Small intestine (tissue), 7 donors: ENCODE measurements around the gene GDPD5. TPM values are rescaled to one million over a fixed set of nuclear protein-coding genes. Genes with fewer than 3 reads are reported as not detected.
"Not testable (repeated sequence)": the region's sequence is repeated elsewhere in the genome, so short reads cannot be mapped to it uniquely, and the experiment has no call there.

Experiments
- DNase-seq, 2 donors: peaks; one replicate each; pipeline versions ENCODE4 v3.0.0 to v3.0.0-alpha.2; 2013
- FAIRE-seq: peaks from 2 replicates; lab custom pipeline; 2012; peaks lifted over from hg19 to GRCh38; lab: Jason Lieb, UNC
- H3K27ac ChIP-seq, 3 donors: one replicate each; pipeline ENCODE4 v1.5.1; 2013; ENCODE audit warnings: low read length in 2 of 3, mild to moderate bottlenecking in 2 of 3, control low read depth in 1 of 3, inconsistent platforms in 1 of 3, low read depth in 1 of 3, moderate library complexity in 1 of 3
- H3K27me3 ChIP-seq, 3 donors: one replicate each; pipeline ENCODE4 v1.6.1; 2013; ENCODE audit warnings: low read length in 3 of 3, inconsistent platforms in 1 of 3; ENCODE audit not compliant: control insufficient read depth in 3 of 3, insufficient read depth in 3 of 3
- H3K36me3 ChIP-seq, 3 donors: one replicate each; pipeline ENCODE4 v1.6.1; 2013; ENCODE audit warnings: low read length in 3 of 3, inconsistent platforms in 1 of 3, low read depth in 1 of 3, mild to moderate bottlenecking in 1 of 3, moderate library complexity in 1 of 3; ENCODE audit not compliant: control insufficient read depth in 3 of 3, insufficient read depth in 2 of 3
- H3K4me1 ChIP-seq, 3 donors: one replicate each; pipeline ENCODE4 v1.6.1; 2013; ENCODE audit warnings: low read length in 2 of 3, inconsistent platforms in 1 of 3, low read depth in 1 of 3, mild to moderate bottlenecking in 1 of 3, moderate library complexity in 1 of 3; ENCODE audit not compliant: control insufficient read depth in 3 of 3, insufficient read depth in 2 of 3
- H3K4me3 ChIP-seq, 3 donors: one replicate each; pipeline ENCODE4 v1.5.1; 2013; ENCODE audit warnings: low read length in 3 of 3, control low read depth in 1 of 3, inconsistent platforms in 1 of 3, low read depth in 1 of 3, mild to moderate bottlenecking in 1 of 3, moderate library complexity in 1 of 3
- H3K9me3 ChIP-seq, 2 donors: one replicate each; pipeline ENCODE4 v1.6.1; 2013; ENCODE audit warnings: low read depth in 1 of 2, low read length in 1 of 2; ENCODE audit not compliant: control insufficient read depth in 2 of 2, insufficient read depth in 1 of 2
- WGBS, 3 donors: extraction: QIAGEN DNeasy Blood & Tissue Kit; methylation state at CpG; one replicate each; pipeline ENCODE4 v1.1.7; 2013; 5-methylcytosine and 5-hydroxymethylcytosine counted together
- polyA plus RNA-seq, 4 donors: library from polyadenylated mRNA; stranded (reverse) in 3 of 4; unstranded in 1 of 4; fragments of 200-250 nt in 3 of 4; fragments of 120-200 nt in 1 of 4; gene quantifications; one replicate each; pipeline versions ENCODE4 v1.2.1 to v1.2.3, GENCODE V29; 2013
- donor health status: healthy with polysubstance abuse.
- donor health status: control.
- donor health status: control.
- donor health status: Bipolar disorder and iron deficiency.
- donor health status: healthy.

GDPD5 gene
- polyA plus RNA-seq, 4 donors = 1.1 to 82.7 (median 6.1) TPM

DNA sequence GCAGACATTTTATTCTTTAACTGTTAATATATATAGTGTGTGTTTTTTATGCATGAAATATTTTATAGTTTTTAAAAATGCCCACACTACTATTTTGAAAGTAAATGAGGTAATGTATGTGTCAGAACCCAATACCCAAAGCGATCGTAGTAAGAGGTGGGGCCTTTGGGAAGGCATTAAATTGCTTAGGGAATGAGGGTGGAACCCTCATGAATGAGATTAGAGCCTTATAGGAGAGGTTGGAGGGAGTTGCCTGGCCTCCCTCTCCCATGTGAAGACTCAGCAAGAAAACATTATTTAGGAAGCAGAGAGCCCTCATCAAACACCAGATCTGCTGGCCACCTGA is 103.9 kb downstream of the GDPD5 start:
- FAIRE-seq (no peak), DNase-seq (peak in 1 of 2 donors; percentile 30)
- WGBS, 3 donors = 28 to 77% (median 48%) methylated on average over 2 of the region's 2 CpGs
- no peak overlapping the region for H3K4me3 ChIP-seq
- no peaks in the 10 kb centered on the region for H3K27me3 ChIP-seq
- no peaks in the 10 kb centered on the region for H3K9me3 ChIP-seq
- peaks cover 0 to 24% (median 0%) of the 10 kb centered on the region in 3 donors for H3K4me1 ChIP-seq
- H3K27ac ChIP-seq = peak overlapping the region in 1 of 3 donors; percentile 50
- H3K36me3 ChIP-seq = peaks cover 0 to 34% (median 0%) of the 10 kb centered on the region in 3 donors

DNA sequence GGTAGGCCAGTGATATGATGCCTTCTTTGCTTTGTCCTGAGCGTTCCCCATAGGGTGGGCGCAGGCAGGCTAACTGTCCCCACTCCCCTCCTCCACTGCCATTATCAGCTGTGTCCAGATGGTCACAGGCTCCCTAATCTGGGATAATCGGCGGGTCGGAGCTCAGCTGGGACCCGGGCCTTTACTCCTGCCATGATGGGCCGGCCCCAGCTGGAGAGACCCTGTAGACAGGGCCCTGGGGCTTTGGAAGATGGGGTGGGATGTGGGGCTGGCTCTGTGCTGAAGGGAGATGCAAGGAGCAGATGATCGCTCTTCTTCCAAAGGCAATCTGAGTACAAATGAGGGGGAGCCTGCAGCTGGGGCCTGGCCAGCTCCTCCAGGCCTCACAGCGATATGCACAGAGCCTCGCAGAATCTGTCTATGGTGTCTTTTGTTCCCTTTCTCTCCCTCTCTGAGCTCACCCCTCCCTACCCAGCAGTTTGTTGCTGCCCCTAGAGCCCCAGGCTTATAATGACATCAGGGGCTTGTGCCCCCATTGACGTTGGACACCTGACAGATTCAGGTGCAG is 104.6 kb downstream of the GDPD5 start:
- no peak for FAIRE-seq

DNA sequence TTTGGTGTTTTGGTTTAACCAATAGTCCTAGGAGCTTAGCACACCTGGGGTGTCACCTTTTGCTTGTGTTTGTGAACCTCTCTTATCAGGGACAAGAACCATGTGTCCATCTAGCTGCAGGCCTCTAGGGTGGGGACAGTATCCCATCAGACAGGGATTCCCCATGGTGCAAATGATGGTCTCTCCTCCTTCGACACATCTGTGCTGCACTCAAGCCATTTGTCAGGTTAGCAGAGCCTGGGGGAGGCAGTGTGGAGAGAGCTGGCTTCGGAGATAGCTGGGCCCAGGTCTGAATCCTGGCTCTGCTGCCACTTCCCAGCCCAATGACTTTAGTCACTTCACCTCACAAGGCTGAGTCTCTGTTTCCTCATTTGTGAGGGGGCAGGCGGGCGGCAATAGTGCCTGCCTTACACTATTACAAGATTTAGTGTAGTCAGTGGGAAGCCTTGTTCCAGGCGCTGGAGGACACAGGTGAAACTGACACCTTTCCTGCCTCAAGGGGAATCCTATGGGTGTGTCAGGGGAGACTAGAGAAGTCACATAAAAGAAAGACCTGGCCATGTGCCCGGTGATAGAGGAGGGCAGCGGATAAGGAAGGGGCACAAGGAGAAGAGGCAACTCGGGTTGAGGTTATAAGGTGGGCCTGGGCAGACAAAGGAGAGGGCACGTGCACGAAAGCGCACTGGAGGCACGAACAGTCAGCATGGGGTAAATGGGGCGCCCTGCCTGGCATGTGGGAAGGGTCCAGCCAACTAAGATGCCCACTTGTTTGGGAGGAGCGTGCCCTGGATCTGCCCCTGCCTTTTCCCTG is 105.3 kb downstream of the GDPD5 start:
- Histone ChIP-seq H3K27me3 (no peaks in the 10 kb centered on the region), H3K27ac (no peak overlapping the region), H3K36me3 (peaks cover 0 to 32% (median 0%) of the 10 kb centered on the region in 3 donors), H3K4me3 (no peak overlapping the region), H3K9me3 (no peaks in the 10 kb centered on the region), H3K4me1 (peaks cover 0 to 24% (median 0%) of the 10 kb centered on the region in 3 donors)
- WGBS, 3 donors = 79 to 87% (median 84%) methylated on average over 14 of the region's 14 CpGs
- FAIRE-seq (no peak), DNase-seq (no peak)

More for the DNA sequence above, 104.6 kb downstream of the GDPD5 start:
- Histone ChIP-seq H3K27me3 (no peaks in the 10 kb centered on the region), H3K4me1 (peaks cover 0 to 24% (median 0%) of the 10 kb centered on the region in 3 donors), H3K4me3 (no peak overlapping the region), H3K27ac (peak overlapping the region in 1 of 3 donors; percentile 50), H3K9me3 (no peaks in the 10 kb centered on the region), H3K36me3 (peaks cover 0 to 34% (median 0%) of the 10 kb centered on the region in 3 donors)
- 82 to 91% (median 89%) methylated on average over 11 of the region's 11 CpGs for WGBS, 3 donors
- no peak for DNase-seq

DNA sequence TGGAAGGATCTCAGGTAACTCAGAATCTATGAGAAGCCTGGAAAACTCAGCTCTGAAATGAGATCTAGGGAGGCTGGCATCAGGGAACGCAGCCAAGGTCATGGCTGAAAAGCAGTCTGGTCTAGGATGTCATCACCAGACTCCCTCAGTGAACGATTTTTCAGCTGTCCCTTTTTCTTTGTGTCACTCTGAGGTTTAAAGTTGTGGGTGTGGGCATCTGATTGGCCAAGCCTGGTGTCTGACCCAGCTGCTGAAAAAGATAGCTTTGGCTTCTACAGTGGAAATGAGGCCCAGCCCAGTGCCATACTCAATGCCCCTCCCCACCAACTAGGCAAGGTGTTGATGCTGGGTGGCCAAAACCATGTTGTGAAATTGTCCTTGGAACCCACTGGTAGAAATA is 111.9 kb downstream of the GDPD5 start:
- FAIRE-seq (no peak), DNase-seq (no peak)
- WGBS, 3 donors = 74 to 87% (median 86%) methylated on average over 2 of the region's 2 CpGs
- H3K4me3 ChIP-seq = no peak overlapping the region
- no peaks in the 10 kb centered on the region for H3K27me3 ChIP-seq
- H3K36me3 ChIP-seq = peaks cover 0 to 42% (median 7%) of the 10 kb centered on the region in 3 donors
- H3K4me1 ChIP-seq = no peaks in the 10 kb centered on the region
- H3K27ac ChIP-seq = no peak overlapping the region
- H3K9me3 ChIP-seq = no peaks in the 10 kb centered on the region

DNA sequence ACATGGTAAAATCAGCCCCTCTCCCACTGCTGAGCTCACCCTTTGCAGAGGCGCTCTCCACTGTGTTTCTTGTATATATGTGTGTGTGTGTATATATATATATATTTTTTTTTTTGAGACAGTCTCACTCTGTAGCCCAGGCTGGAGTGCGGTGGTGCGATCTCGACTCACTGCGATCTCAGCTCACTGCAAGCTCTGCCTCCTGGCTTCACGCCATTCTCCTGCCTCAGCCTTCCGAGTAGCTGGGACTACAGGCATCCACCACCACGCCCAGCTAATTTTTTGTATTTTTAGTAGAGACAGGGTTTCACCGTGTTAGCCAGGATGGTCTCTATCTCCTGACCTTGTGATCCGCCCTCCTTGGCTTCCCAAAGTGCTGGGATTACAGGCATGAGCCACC is 112.6 kb downstream of the GDPD5 start:
- H3K27me3 ChIP-seq, H3K4me1 ChIP-seq, FAIRE-seq, H3K9me3 ChIP-seq, DNase-seq, H3K27ac ChIP-seq, H3K4me3 ChIP-seq: not testable (repeated sequence)
- 85 to 87% (median 86%) methylated on average over 10 of the region's 10 CpGs for WGBS, 3 donors
- H3K36me3 ChIP-seq = peaks cover under 1 to 49% (median 7%) of the 10 kb centered on the region in 3 donors

DNA sequence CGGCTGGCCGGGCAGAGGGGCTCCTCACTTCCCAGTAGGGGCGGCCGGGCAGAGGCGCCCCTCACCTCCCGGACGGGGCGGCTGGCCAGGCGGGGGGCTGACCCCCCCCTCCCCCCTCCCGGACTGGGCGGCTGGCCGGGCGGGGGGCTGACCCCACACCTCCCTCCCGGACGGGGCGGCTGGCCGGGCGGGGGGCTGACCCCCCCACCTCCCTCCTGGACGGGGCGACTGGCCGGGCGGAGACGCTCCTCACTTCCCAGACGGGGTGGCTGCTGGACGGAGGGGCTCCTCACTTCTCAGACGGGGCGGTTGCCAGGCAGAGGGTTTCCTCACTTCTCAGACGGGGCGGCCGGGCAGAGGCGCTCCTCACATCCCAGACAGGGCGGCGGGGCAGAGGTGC is 115.8 kb downstream of the GDPD5 start:
- not testable (repeated sequence) for FAIRE-seq
- H3K36me3 ChIP-seq = peaks cover 12 to 47% (median 15%) of the 10 kb centered on the region in 3 donors
- 92 to 97% (median 93%) methylated on average over 7 to 28 of the region's 33 CpGs for WGBS, 3 donors

DNA sequence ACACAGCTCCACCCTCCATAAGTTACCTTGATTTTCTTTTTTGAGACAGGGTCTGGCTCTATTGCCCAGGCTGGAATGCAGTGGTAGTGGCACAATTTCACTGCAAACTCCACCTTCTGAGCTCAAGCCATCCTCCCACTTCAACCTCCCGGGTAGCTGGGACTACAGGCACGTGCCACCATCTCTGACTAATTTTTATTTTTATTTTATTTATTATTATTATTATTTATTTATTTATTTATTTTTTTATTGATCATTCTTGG is 116.9 kb downstream of the GDPD5 start:
- H3K4me1 ChIP-seq = no peaks in the 10 kb centered on the region
- DNase-seq = no peak
- H3K27me3 ChIP-seq = no peaks in the 10 kb centered on the region
- WGBS, 3 donors = 89 to 98% (median 92%) methylated on average over 2 of the region's 2 CpGs
- no peak overlapping the region for H3K4me3 ChIP-seq
- no peaks in the 10 kb centered on the region for H3K9me3 ChIP-seq
- H3K27ac ChIP-seq = no peak overlapping the region
- peaks cover 18 to 49% (median 24%) of the 10 kb centered on the region in 3 donors for H3K36me3 ChIP-seq
- FAIRE-seq = no peak

More for the DNA sequence above, 115.8 kb downstream of the GDPD5 start:
- H3K4me1 ChIP-seq, H3K9me3 ChIP-seq, DNase-seq, H3K27me3 ChIP-seq, H3K27ac ChIP-seq, H3K4me3 ChIP-seq: not testable (repeated sequence)

DNA sequence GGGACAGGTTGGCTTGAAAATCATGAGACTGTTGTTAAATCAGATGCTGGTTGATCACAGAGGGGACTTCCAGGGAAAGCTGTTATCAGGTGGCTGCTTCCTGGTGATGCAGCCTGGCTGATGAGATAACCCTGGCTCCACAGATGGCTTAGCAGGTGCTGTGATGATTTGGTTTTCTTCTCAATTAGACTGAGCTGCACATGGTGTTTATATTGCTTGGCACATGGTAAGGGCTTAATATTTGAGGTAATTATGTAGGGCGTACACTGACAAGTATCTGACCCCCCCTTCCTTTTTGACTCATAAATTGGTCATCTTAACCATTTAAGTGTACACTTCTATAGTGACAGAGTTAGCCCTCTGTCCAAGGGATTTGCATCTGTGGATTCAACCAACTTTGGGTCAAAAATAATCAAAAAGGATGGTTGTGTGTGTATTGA is 119.4 kb downstream of the GDPD5 start:
- Histone ChIP-seq H3K9me3 (no peaks in the 10 kb centered on the region), H3K4me1 (peaks cover 0 to 13% (median 0%) of the 10 kb centered on the region in 3 donors), H3K27me3 (no peaks in the 10 kb centered on the region), H3K4me3 (no peak overlapping the region), H3K36me3 (peaks cover 23 to 50% (median 33%) of the 10 kb centered on the region in 3 donors), H3K27ac (no peak overlapping the region)
- FAIRE-seq = no peak
- DNase-seq = no peak
- 21 to 26% (median 25%) methylated on average over 1 of the region's 1 CpG for WGBS, 3 donors
